GM15510 (cell line): ENCODE measurements around the gene BRICD5.
A peak's percentile ranks its signal among the peaks of the same experiment; 100 is the strongest.

Source experiments
- POLR2A ChIP-seq: IDR thresholded peaks from 3 replicates; pipeline ENCODE4 v1.6.1; 2011; ENCODE audit warnings: borderline replicate concordance; ENCODE audit not compliant: insufficient read length; ENCODE audit errors: extremely low read depth

The BRICD5 gene

DNA sequence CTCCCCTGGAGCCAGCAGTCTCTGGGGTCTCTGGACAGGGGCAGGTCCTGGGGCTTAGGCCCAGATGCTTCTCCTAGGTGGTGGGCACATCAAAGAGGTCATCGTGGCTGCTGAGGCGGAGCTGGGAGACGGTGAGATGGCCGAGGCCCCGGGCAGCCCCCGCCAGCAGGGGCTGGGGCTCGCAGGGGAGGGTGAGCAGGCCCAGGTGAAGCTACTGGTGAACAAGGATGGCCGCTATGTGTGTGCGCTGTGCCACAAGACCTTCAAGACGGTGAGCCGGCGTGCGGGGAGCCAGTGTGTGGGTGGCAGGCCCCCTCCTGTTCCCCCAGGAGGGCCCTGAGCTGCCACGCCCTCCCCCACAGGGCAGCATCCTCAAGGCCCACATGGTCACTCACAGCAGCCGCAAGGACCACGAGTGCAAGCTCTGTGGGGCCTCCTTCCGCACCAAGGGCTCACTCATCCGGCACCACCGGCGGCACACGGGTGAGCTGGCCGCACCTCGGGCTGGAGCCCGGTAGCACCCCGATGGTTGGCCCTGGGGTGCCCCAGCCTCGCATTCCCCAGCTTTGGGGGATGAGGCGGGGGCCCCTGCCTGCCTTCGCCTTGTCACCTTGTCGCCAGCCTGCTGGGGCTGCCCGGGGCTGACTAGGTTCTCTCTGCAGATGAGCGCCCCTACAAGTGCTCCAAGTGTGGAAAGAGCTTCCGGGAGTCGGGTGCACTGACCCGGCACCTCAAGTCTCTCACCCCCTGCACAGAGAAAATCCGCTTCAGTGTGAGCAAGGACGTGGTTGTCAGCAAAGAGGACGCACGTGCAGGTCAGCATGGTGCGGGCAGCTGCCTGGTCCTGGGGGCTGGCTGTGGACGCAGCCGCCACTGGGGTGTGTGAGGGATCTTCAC, 21.7 kb upstream of the BRICD5 start:
- no peak for TF ChIP-seq POLR2A

DNA sequence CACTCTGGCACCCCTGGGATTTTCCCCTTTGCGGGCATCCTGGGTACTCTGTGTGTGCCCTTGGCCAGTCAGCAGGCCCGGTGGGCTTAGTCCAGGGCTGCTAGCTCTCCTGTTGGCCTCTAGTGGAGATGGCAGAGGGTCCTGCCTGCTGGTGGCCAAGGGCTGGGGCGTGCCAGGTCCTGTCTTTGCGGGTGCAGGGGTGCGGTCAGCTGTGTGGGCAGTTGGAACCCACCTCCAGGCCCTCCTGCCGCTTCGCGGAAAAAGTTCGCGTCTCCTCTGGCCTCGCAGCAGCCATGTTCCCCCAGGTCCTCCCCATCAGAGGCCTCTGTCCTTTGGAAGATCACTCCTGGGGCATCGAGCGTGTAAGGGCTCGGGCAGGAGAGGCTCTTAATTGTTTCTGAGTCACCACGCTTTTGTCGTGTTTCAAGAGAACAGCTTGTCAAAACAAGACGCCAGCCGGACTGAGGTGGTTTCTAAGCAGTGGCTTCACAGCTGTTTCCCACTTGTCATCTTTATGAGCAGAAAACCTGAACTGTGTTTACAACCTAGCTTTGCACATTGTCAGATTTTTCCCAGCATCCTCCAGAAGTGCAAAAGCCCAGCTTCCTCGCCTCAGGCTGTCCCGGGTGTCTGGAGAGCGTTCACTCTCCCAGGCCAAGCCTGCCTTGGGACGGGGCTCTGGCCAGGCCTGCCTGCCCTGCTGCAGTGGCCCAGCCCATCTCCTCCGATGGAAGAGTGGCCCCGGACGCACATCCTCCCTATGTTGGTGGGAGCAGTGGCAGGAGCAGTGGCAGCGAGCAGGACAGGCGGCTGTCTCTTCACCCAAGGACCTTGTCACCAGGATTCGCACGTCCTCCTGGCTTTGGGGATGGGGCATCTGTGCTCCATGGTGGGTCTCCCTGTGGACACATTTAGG, 20.6 kb upstream of the BRICD5 start:
- no peak for TF ChIP-seq POLR2A

DNA sequence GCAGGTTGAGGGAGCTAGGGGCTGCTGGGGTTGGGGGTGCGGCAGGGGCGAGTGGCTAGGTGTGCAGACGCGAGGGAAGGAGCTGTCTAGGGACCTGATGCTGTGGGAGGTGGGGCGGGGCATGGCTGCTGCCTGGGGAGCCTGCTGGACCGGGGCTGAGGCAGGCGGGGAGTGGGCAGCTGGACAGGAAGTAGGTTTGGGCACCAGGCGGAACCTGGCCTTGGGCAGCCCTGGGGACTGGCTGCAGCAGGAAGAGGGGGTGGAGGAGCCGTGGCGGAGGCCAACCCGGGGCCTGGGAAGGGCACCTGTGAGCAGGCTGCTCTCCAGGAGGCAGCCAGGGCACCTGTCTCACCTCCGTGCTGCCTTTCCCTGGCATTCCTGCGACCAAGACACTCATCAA, 19.7 kb upstream of the BRICD5 start:
- TF ChIP-seq POLR2A = no peak

DNA sequence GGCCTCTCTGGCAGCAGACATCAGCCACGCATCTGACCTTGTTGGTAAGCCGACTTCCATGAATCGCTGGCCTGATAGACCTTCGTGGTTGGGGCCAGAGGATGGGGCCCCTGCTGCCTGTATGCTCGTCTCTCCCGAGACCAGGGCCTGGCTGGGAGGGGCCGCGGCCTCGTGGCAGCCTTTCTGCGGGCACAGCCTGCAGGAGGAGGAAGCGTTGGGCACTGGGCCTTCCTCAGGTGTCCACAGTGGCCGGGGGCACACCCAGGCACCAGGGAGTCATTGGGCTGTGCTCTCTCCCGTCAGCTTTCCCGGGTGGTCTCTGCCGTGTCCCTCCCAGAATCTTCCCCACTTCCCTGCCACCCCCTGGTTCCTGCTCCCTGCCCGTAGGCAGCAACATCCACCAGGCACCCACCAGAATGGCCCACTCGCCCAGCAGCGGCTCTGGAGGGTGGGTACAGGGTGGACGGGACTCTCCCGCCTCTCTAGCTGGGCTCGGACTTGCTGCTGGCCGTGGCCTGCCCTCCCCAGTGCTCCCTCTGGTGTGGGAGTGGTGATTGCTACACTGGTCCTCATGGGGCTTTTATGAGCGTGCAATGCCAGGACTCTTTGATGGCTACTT, 19.1 kb upstream of the BRICD5 start:
- no peak for TF ChIP-seq POLR2A

DNA sequence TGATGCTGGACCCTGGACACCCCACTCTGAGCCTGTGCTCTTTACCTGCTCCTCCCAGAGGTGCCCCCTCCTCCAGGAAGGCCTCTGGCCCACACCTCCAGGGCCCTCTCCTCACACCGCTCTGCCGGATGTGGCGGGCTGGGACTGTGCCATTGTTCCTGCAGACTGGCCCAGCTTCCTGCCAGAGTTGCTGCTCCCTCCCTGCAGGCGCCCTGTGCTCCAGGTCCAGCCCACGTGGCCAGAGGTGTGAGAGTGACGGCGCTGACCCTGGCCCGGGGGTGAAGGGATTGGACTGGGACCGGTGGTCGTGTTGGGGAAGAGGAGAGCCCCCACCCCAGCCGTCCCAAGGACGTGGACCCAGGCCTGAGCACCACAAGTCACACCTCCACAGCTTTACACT, 18.4 kb upstream of the BRICD5 start:
- TF ChIP-seq POLR2A = no peak

DNA sequence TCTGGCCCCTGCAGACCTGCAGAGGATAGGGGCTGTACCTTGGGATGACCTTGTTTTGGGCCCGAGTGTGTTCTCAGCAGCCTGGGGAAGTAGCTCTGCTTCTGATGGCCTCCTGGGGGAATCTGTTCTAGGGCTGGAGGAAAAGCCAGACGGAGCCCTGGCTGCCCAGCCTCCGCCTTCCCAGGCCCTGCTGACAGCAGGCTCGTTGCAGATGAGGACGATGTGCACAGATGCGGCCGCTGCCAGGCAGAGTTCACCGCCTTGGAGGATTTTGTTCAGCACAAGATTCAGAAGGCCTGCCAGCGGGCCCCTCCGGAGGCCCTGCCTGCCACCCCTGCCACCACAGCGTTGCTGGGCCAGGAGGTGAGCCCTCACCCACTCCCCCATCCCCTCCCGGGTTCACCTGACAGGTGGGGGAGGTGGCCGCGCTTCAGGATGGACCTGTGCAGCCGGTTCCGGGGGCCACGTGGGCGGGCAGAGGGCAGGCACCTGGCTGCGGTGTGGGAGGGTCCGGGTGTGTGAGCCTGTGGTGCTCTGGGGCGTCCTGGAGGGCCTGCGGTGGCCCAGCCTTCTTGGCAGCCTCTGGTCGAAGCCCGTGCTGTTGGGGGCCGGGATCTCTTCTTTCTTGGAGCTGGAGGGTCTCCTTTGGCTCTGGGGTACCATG, 17.6 kb upstream of the BRICD5 start:
- no peak for TF ChIP-seq POLR2A

DNA sequence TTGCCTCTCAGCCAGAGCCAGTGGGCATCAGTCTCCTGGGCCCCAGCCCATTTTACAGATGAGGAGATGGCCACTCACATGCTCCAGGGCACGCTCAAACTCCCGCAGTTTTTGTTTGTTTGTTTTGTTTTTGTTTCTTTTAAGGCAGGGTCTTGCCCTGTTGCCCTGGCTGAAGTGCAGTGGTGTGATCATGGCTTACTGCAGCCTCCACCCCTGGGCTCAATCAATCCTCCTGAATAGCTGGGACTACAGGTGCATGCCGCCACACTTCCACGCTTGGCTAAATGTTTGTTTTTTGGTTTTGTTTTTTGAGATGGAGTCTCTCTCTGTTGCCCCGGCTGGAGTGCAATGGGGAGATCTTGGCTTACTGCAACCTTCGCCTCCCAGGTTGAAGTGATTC, 16.3 kb upstream of the BRICD5 start:
- TF ChIP-seq POLR2A = no peak

DNA sequence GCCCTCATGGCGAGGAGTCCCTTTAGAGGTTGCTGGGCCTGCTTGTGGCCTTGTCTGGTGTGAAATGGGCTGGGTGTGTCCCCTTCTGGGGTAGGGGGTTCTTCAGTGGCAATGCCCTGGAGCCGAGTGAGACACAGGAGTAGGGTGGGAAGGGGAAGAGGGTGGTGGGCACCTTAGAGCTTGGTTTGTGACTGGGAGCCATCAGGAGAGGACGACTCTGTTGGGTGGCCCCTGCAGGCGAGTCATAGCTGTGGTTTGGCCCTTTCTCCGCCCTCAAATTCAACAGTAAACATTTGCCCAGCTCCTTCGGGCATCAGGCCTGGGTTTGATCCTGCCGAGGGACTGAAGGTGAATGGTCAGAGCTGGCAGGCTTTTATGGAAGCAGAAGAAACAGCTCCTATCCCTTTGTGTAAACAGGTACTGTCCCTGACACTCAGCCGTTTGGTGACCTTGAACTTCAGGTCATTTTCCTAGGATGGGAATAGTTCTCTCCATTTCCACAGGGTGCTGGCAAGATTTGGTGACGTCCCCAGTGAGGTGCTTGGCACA, 15.7 kb upstream of the BRICD5 start:
- no peak for TF ChIP-seq POLR2A

DNA sequence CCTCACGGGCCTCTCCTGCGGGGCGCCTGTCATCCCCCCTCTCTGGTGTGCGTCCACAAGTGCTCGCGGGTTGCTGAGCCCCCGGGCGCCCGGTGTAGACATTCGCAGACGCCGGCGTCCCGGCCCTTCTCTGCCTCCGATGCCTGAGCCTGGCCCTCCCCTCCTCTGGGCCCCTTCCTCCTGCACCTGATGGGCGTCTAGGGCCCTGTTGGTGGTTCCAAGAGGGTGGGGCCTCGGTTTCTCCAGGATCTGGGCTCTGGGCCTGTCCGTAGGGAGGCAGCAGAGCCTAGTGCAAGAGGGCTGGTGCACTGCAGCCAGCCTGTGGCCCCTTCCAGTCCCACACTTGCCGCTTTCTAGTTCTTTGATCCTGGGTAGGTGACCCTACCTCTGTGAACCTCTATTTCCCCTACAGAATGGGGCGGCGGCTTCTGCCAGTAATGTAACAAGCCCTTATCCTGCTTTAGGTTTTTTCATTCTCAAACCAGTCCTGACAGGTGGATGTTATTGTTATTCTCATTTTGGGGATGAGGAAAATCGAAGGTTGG, 13.4 kb upstream of the BRICD5 start:
- TF ChIP-seq POLR2A = no peak

DNA sequence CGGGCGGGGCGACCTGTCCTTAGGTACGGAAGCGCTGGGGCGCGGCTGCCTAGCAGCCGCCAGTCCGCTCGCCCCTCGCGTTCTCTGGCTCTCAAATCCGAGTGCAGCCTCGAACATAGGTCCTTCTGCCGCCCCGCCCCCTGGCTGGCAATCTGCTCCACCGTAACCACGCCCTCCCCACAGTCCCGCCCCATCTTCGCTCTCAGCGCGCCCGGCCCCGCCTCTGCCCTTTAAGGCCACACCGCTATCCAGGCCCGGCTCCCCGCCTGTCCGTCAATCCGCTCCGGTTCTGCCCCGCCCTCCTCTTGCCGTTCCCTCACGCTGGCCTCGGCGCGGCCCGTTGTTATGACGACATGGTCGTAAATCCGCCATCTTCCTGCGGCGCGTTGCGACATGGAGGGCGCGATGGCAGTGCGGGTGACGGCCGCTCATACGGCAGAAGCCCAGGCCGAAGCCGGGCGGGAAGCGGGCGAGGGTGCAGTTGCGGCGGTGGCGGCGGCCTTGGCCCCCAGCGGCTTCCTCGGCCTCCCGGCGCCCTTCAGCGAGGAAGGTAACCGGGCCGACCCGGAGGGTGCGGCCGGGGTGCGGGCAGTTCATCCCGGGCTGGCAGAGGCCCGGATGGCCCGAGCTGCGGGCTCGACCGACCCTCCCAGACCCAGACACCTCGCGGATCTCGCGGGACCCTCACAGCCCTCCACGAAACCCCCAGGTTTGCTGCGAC, 12.7 kb upstream of the BRICD5 start, which contains the start of gene E4F1:
Gene E4F1 (plus strand): TSS at position 371 of the 721 bp plus-strand sequence. CDS start 23 bp downstream, at position 394.
- peak; percentile 98 for TF ChIP-seq POLR2A

DNA sequence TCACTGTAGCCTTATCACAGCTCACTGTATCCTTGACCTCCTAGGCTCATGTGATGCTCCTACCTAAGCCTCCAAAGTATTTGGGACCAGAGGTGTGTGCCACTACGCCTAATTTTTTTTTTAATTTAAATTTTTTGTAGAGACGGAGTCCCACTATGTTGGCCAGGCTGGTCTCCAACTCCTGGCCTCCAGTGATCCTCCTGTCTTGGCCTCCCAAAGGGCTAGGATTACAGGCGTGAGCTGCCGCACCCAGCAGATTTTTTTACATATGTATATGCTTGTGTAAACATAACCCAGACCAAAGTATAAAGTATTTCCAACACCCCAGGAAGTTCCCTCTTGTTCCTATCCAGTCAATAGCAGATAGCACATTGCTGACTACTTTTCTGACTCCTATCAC, 5.7 kb upstream of the BRICD5 start:
- no peak for TF ChIP-seq POLR2A

DNA sequence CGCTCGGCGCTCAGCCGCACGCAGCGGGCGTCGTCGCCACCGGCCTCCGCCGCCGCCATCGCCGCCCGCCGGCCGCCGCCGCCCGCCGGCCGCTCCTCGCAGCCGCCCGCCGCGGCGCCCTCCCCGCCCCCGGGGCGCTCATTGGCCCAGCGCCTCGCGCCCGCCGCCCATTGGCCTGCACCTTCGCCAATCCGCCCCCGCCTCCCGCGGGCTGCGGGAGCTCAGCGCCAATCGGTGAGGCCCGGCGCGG, 4.0 kb upstream of the BRICD5 start, which contains the start of gene PGP:
Gene PGP (minus strand): TSS at position 122 of the 250 bp plus-strand sequence. CDS start 63 bp downstream, at position 59.
- TF ChIP-seq POLR2A = no peak
